ENCODE data around the gene CNTNAP2.

- TF ChIP-seq CTCF (conservative IDR thresholded peaks at IDR 0.05 in 1 of 2, IDR thresholded peaks at IDR 0.05 in 1 of 2; ENCODE audit: low read depth in 1 of 2, low read length in 2 of 2) (no peak), EZH2 (IDR thresholded peaks at IDR 0.05; ENCODE audit: low read length, missing control alignments) (no peak)
Measured at GRCh38 chr7:148434181-148434757, 2317.7 kb downstream of the CNTNAP2 start.

Data from fibroblast of lung (primary cell).